GM12892 (cell line): Measurements from ENCODE around the gene MAGI2.

Experiments
- POLR2A ChIP-seq: IDR thresholded peaks from 2 replicates; pipeline ENCODE4 v1.6.1; 2011; ENCODE audit warnings: low read depth, low read length, control low read depth
- POLR2AphosphoS5 ChIP-seq: IDR thresholded peaks from 2 replicates; pipeline ENCODE4 v1.6.1; 2011; ENCODE audit warnings: low read depth, low read length, control low read depth
- TAF1 ChIP-seq: IDR thresholded peaks from 2 replicates; pipeline ENCODE4 v1.6.1; 2011; ENCODE audit warnings: low read depth, mild to moderate bottlenecking, control low read depth, low read length, borderline replicate concordance

GRCh38 chr7:79185605-79186004, 267.9 kb downstream of the MAGI2 start:
- TF ChIP-seq POLR2A (no peak), TAF1 (no peak), POLR2AphosphoS5 (no peak)
